Sigmoid colon (tissue), 4 donors: ENCODE measurements around the gene CUL7.

ENCODE experiments used
- CTCF ChIP-seq, 4 experiments: fragments of 450-650 bp in 3 of 4; fragments of 200-600 bp in 1 of 4; IDR thresholded peaks; one replicate each; pipeline ENCODE4 v1.5.1; 2016 to 2019; ENCODE audit warnings: antibody characterized with exemption in 4 of 4, mild to moderate bottlenecking in 3 of 4, moderate library complexity in 2 of 4
- EP300 ChIP-seq, 4 donors: sonication (generic); formaldehyde crosslinking; IDR thresholded peaks; one replicate each; pipeline ENCODE4 v1.6.1; 2017; ENCODE audit warnings: antibody characterized with exemption in 4 of 4
- POLR2A ChIP-seq, 2 donors: fragments of 450-650 bp; IDR thresholded peaks; one replicate each; pipeline ENCODE4 v1.6.1; 2016; ENCODE audit warnings: antibody characterized with exemption in 2 of 2, mild to moderate bottlenecking in 2 of 2, moderate library complexity in 2 of 2
- POLR2AphosphoS5 ChIP-seq, 4 donors: sonication (generic); formaldehyde crosslinking; IDR thresholded peaks; one replicate each; pipeline ENCODE4 v1.6.1; 2017; ENCODE audit warnings: antibody characterized with exemption in 4 of 4

- TF ChIP-seq CTCF (IDR thresholded peaks at IDR 0.05) (no peak), POLR2A (IDR thresholded peaks at IDR 0.05) (no peak), POLR2AphosphoS5 (IDR thresholded peaks at IDR 0.05) (no peak), EP300 (IDR thresholded peaks at IDR 0.05) (no peak)
Measured at GRCh38 chr6:43076464-43077332, 23.0 kb upstream of the CUL7 start.
